Measurements from ENCODE around the gene OR52K1.
"Not testable (repeated sequence)": the region's sequence is repeated elsewhere in the genome, so short reads cannot be mapped to it uniquely, and the experiment has no call there.

The OR52K1 gene

DNA sequence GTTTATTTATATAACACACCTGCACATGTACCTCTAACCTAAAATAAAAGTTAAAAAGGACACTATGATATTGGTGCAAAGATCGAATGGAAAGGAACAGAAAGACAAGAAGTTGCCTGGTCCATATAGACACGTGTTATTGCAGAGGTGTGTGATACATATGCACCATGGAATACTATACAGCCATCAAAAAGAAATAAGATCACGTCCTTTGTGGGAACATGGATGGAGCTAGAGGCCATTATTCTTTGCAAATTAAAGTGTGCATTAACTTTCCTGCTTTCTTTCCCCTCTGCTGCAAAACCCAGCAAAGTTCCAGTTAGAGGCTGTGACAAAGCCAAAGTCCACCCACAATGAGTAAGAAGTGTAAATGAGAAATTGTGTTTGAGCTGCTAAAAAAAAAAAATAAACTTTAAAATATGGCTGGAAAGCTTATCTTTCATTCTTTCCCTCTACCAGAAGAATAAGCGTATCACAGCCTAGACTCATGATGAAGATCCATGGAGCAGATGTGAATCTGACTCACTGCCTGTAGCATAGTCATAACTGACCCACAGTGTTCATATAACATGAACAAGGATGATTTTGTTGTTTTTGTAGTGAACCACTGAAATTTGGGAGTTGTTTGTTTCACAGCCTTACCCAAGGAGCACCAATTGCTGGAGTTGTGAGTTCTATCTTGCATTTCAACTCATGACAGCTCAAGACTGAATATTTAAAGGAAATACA is 9.6 kb downstream of the OR52K1 start:
- DNase-seq: no peak

GRCh38 chr11:4493480-4493818 is 11.0 kb downstream of the OR52K1 start:
- no peak for DNase-seq

DNA sequence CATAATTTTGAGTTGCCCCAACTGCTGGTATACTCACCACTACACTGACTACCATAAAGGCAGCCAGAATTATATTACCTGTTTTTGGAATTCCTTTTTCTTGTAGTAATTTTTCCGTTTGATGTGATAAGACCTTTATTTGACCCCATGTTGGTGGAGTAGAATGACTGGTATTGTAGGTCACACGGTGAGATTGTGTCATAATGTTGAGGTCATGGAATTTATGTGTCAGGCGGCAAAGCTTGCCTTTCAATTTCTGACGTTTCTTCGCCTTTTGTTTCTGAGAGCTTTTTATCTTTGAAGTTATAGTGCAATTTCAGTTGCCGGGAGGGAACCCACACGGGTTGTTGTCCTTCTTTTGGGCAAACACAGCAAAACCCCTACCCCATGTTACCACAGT is 13.0 kb downstream of the OR52K1 start:
- DNase-seq: no peak

DNA sequence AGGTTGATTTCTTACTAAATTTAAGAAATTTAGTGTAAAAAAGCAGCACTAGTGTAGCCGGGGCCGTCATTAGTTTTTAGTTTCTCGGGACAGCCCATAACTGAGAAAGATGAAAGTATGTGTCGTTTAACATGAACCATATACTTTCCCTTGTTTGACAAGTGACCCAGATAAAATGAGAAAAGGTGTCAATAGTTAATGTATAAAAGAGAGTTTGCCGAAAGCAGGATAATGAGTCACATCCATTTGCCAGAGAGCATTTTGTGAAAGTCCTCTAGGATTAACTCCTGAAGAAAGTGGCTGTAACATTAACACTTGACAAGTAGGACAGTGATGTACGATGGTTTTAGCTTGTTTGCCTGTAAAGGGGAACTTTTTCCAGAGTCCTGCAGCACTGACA is 13.5 kb downstream of the OR52K1 start:
- no peak for DNase-seq

GRCh38 chr11:4496557-4497248 is 14.3 kb downstream of the OR52K1 start:
- DNase-seq: no peak

- no peak for DNase-seq
Measured at GRCh38 chr11:4508886-4509285, 26.4 kb downstream of the OR52K1 start.

- DNase-seq: no peak
Measured at GRCh38 chr11:4511282-4512245, 29.1 kb downstream of the OR52K1 start.

DNA sequence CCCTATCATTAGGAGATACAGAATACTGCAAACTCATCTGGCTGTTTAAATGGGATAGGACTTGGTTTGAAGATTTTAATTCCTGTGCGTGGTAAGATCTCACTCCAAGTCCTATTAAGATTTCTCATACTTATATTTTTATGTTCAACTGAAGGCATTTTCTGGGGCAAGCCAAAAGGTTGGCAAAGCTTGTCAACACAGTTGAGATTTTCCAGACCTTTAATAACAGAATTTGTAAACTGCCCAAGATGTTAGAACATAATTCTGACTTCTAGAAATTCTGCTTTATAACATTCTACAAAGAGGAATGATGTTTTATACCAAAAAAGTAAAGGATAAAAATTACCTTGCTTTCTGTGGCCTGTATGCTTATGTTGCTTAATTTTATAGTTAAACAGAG is 31.8 kb downstream of the OR52K1 start:
- no peak for DNase-seq

DNA sequence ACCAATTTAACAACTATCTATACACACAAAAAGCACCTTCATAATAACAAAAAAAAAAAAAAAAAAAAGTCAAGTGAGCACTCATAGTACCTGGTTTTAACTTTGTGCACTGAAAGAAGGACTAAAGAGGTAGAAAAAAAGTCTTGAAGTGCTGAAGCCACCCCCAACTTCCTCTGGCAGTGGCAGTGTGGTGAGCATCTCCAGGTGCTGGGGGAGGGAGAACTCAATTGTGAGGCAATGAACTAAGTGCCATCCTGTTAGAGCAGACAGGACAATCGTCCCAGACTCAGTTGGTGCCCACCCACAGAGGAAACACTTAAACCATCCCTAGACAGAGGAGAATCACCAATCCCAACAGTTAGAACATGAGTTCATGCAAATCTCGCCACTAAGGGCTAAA is 39.9 kb downstream of the OR52K1 start:
- DNase-seq: no peak

DNA sequence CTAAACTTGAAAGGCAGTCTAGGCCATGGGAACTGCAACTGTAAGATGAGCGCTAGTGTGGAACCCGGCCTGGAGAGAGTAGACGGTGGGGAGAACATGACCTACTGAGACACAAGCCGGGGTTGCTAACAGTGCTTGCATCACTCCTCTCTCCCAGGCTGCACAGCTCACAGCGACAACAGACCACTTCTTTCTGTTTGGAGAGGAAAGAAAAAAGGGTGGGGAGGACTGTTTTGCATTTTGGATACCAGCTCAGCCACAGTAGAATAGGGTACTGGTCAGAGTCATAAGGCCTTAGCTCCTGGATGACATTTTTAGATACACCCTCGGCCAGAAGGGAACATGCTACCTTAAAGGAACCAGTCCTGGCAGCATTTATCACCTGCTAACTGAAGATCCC is 40.3 kb downstream of the OR52K1 start:
- no peak for DNase-seq

DNA sequence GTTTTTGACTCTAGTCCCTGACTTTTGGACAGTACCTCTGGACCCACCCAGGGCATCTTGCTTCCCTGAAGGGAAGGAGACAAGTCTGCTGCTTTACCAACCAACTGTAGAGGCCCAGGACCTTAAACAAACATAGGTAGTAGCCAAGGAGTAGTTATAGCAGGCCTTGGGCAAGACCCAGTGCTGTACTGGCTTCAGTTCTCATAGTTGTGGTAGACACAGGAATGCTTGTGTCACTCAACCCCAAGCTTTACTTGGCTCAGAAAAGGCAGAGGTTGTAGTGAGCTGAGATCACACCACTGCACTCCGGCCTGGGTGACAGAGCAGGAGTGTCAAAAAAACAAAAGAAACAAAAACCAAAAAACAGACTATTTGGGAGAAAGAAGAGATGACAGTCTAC is 41.2 kb downstream of the OR52K1 start:
- DNase-seq: no peak

DNA sequence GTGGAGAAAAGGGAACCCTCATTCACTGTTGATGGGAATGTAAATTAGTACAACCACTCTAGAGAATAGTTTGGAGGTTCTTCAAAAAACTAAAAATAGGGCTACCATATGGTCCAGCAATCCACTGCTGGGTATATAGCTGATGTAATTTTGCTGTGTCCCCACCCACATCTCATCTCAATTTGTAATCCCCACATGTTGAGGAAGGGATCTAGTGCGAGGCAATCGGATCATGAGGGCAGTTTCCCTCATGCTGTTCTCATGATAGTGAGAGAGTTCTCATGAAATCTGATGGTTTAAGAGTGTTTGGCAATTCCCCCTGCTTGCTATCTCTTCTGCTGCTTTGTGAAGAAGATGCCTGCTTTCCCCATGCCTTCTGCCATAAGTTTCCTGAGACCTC is 45.5 kb downstream of the OR52K1 start:
- no peak for DNase-seq

DNA sequence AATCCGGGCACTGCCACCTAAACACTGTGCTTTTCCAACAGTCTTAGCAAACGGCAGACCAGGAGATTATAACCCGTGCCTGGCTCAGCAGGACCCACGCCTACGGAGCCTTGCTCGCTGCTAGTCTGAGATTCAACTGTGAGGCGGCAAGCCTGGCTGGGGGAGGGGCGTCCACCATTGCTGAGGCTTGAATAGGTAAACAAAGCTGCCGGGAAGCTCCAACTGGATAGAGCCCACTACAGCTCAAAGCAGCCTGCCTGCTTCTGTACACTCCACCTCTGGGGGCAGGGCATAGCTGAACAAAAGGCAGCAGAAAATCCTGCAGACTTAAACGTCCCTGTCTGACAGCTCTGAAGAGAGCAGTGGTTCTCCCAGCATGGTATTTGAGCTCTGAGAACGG is 49.2 kb downstream of the OR52K1 start:
- DNase-seq: not testable (repeated sequence)

DNA sequence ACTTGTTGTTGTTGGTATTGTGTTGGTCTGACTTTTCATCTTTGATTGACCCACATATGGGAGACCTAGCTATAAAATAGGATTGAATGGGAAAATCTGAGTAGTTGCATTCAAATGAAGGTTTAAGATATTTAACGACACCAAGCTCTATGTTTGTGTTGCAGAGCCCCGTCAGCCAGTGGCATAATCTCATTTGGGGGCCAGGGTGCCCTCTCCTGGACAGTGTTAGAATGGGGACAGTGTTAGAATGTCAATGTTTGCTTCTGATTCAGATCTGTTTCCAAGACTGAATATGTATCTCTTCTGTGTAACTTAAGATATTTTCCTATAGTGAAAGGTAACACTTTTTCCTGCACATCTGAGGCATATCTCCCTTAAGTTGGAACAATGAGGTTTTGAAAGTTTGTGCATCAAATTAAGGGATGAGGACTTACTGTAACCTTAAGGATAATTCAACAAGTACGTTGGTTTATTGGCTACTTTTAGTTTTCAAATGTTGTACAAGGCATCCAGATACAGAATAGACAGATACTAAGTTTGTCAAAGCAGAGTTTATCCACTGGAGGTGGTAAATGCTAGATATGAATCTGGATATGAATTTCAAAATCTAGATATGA is 57.3 kb downstream of the OR52K1 start:
- DNase-seq: peak; percentile 32

DNA sequence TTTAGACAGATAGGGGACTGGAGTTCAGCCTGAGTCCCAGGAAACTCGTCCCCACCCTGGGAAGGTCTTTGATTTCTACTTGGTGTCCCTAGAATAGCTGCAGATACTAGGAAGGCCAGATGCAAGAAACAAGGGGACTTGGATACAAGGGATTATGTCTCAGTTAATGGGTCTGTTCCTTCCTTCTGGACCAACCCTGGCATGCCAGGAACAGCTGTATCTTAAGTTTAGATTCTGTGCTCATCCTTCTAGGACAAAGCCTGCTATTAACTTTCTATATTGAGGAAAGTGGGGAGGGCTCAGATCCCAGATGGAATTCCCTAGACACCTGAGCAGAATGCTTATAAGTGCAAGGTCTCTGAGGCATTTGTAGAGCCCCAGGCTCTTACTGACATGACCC is 58.6 kb downstream of the OR52K1 start:
- no peak for DNase-seq

Data from CD4-positive, alpha-beta T cell treated with Interleukin-4 for 4 hours (primary cell).